Ovary (tissue), 9 donors: ENCODE measurements around the gene IFNG. TPM values are rescaled to one million over a fixed set of nuclear protein-coding genes. Genes with fewer than 3 reads are reported as not detected.

ENCODE experiments used
- DNase-seq, 5 donors: peaks; one replicate each; pipeline ENCODE4 v3.0.0-alpha.2; 2019 to 2020
- H3K27ac ChIP-seq, 2 donors: fragments of 200-600 bp; one replicate each; pipeline versions ENCODE4 v1.5.1 to v1.8.0; 2019 to 2022
- H3K27me3 ChIP-seq: fragments of 200-600 bp; one replicate; pipeline ENCODE4 v1.8.0; 2022
- H3K36me3 ChIP-seq: fragments of 200-600 bp; sonication (generic); one replicate; pipeline ENCODE4 v1.5.1; 2019
- H3K4me1 ChIP-seq: one replicate; pipeline ENCODE4 v1.8.1; 2013; ENCODE audit warnings: mild to moderate bottlenecking, moderate library complexity; ENCODE audit not compliant: insufficient read depth
- H3K4me3 ChIP-seq: fragments of 200-600 bp; sonication (generic); one replicate; pipeline ENCODE4 v1.5.1; 2017
- H3K9me3 ChIP-seq, 2 donors: fragments of 200-600 bp in 1 of 2; sonication (generic) in 1 of 2; one replicate each; pipeline versions ENCODE4 v1.5.1 to v1.8.1; 2013 to 2019; ENCODE audit warnings: mild to moderate bottlenecking in 1 of 2, moderate library complexity in 1 of 2
- CTCF ChIP-seq, 3 donors: fragments of 450-650 bp in 2 of 3; fragments of 200-600 bp in 1 of 3; IDR thresholded peaks; one replicate each; pipeline versions ENCODE4 v1.5.1 to v1.8.0; 2016 to 2022; ENCODE audit warnings: antibody characterized with exemption in 3 of 3, mild to moderate bottlenecking in 1 of 3
- EP300 ChIP-seq: sonication (generic); formaldehyde crosslinking; IDR thresholded peaks from one replicate; pipeline ENCODE4 v1.6.1; 2017; ENCODE audit warnings: antibody characterized with exemption
- POLR2A ChIP-seq: fragments of 450-650 bp; IDR thresholded peaks from one replicate; pipeline ENCODE4 v1.6.1; 2017; ENCODE audit warnings: antibody characterized with exemption, mild to moderate bottlenecking, moderate library complexity
- WGBS, 3 donors: extraction: QIAGEN DNeasy Blood & Tissue Kit in 1 of 3; methylation state at CpG; one replicate each; pipeline versions ENCODE4 v1.1.5 to v1.1.7; 2013 to 2017; 5-methylcytosine and 5-hydroxymethylcytosine counted together
- intact Hi-C, 4 donors: fragments of 100-400 bp; cut with DNase I; formaldehyde crosslinking; loops; one replicate each; pipeline versions ENCODE4 v1.11.0 to v1.15.1; 2022 to 2023
- polyA plus RNA-seq, 2 donors: library from polyadenylated mRNA; stranded (reverse); fragments of 200-250 nt in 1 of 2; fragments of 350-450 nt in 1 of 2; fragmentation: Illumina TruSeq in 1 of 2; extraction: RNeasy Lipid Tissue Mini Kit (QIAGEN cat#74804) in 1 of 2; gene quantifications; one replicate each; pipeline ENCODE4 v1.2.3, GENCODE V29; 2013 to 2014
- total RNA-seq, 7 donors: library from RNA; depleted of rRNA in 2 of 7; stranded (reverse); fragments of >200 nt in 2 of 7; fragmentation: NEBNext Ultra II Directional in 3 of 7; extraction: Animal tissue kit (Norgen Biotek cat#: 25700) in 3 of 7; gene quantifications; one replicate each; pipeline versions ENCODE4 v1.1.0 to v1.2.4, GENCODE V29; 2016 to 2023
- donor health status: DM: no; HTN: no; CAD: no; lungs with moderate emphysema.
- donor health status: DM: no; HTN: no; CAD: no.
- donor health status: Bipolar disorder and iron deficiency.
- donor health status: DM: yes; HTN: yes; CAD: no.
- donor health status: DM: no; HTN: no; CAD: no.
- donor health status: DM: yes; HTN: yes; CAD: no.

IFNG gene
- total and polyA plus RNA-seq, 9 donors = 0.25 to 0.66 TPM; not detected in 7

GRCh38 chr12:68200854-68201253 is 41.3 kb upstream of the IFNG start:
- Histone ChIP-seq H3K27ac (no peak overlapping the region), H3K27me3 (no peaks in the 10 kb centered on the region), H3K9me3 (no peaks in the 10 kb centered on the region), H3K36me3 (no peaks in the 10 kb centered on the region), H3K4me1 (no peaks in the 10 kb centered on the region), H3K4me3 (no peak overlapping the region)
- intact Hi-C loops = no loop called here
- DNase-seq = no peak
- 70 to 86% (median 78%) methylated on average over 2 of the region's 2 CpGs for WGBS, 3 donors
- TF ChIP-seq EP300 (no peak), CTCF (IDR thresholded peaks at IDR 0.05) (no peak), POLR2A (no peak)

- Histone ChIP-seq H3K9me3 (no peaks in the 10 kb centered on the region), H3K4me3 (no peak overlapping the region), H3K27me3 (no peaks in the 10 kb centered on the region), H3K36me3 (no peaks in the 10 kb centered on the region), H3K4me1 (no peaks in the 10 kb centered on the region), H3K27ac (no peak overlapping the region)
- TF ChIP-seq CTCF (IDR thresholded peaks at IDR 0.05) (no peak), EP300 (no peak), POLR2A (no peak)
- intact Hi-C loops = no loop called here
- no peak for DNase-seq
- 92 to 97% (median 95%) methylated on average over 1 of the region's 1 CpG for WGBS, 3 donors
These were observed 39.6 kb upstream of the IFNG start for GRCh38 chr12:68199127-68199526.

GRCh38 chr12:68198507-68199086 is 39.1 kb upstream of the IFNG start:
- H3K36me3 ChIP-seq = no peaks in the 10 kb centered on the region
- no peak for DNase-seq
- H3K9me3 ChIP-seq = no peaks in the 10 kb centered on the region
- no peak overlapping the region for H3K27ac ChIP-seq
- no peak for TF ChIP-seq EP300
- TF ChIP-seq POLR2A = no peak
- TF ChIP-seq CTCF (IDR thresholded peaks at IDR 0.05) = no peak
- no peak overlapping the region for H3K4me3 ChIP-seq
- 72 to 79% (median 72%) methylated on average over 12 of the region's 12 CpGs for WGBS, 3 donors
- intact Hi-C loops = no loop called here
- H3K27me3 ChIP-seq = no peaks in the 10 kb centered on the region
- no peaks in the 10 kb centered on the region for H3K4me1 ChIP-seq

GRCh38 chr12:68190301-68190700 is 30.8 kb upstream of the IFNG start:
- H3K27ac ChIP-seq = no peak overlapping the region
- no peaks in the 10 kb centered on the region for H3K36me3 ChIP-seq
- H3K4me1 ChIP-seq = no peaks in the 10 kb centered on the region
- intact Hi-C loops = no loop called here
- H3K27me3 ChIP-seq = no peaks in the 10 kb centered on the region
- no peaks in the 10 kb centered on the region for H3K9me3 ChIP-seq
- no peak for DNase-seq
- H3K4me3 ChIP-seq = no peak overlapping the region
- no peak for TF ChIP-seq CTCF (IDR thresholded peaks at IDR 0.05)
- TF ChIP-seq POLR2A = no peak
